ENCODE results near the gene LRP1B. TPM values are rescaled to one million over a fixed set of nuclear protein-coding genes. Genes with fewer than 3 reads are reported as not detected.
"Not testable (repeated sequence)": the region's sequence is repeated elsewhere in the genome, so short reads cannot be mapped to it uniquely, and the experiment has no call there.

LRP1B gene
- total RNA-seq, 6 experiments from 2014 or later: 0.06 to 1.7 (median 0.15) TPM; not detected in 1

- 60% methylated on average over 1 of the region's 1 CpG for WGBS (ENCODE audit: insufficient coverage, low coverage, low lambda C conversion rate, missing lambda C conversion rate)
Observed at GRCh38 chr2:140972724-140973123, 1158.1 kb downstream of the LRP1B start.

GRCh38 chr2:140964324-140964723 is 1166.5 kb downstream of the LRP1B start:
- ATAC-seq; H3K4me1 ChIP-seq; H3K4me3 ChIP-seq; H3K36me3 ChIP-seq; H3K27me3 ChIP-seq; H3K27ac ChIP-seq; H3K9me3 ChIP-seq; DNase-seq; intact Hi-C loops (cut with DNase I): not testable (repeated sequence)
- peak in 2 of 4 donors; percentile 8 to 16 for TF ChIP-seq CTCF (IDR thresholded peaks at IDR 0.05)
- 40% methylated on average over 1 of the region's 11 CpGs for WGBS (ENCODE audit: insufficient coverage, low coverage, low lambda C conversion rate, missing lambda C conversion rate)

More at GRCh38 chr2:140972724-140973123, 1158.1 kb downstream of the LRP1B start:
- no peak overlapping the region for H3K27ac ChIP-seq
- DNase-seq (no peak), ATAC-seq (no peak)
- H3K36me3 ChIP-seq: no peaks in the 10 kb centered on the region
- TF ChIP-seq POLR2A (IDR thresholded peaks at IDR 0.05) (no peak), CTCF (IDR thresholded peaks at IDR 0.05) (no peak)
- intact Hi-C loops (cut with DNase I): no loop called here
- H3K4me1 ChIP-seq: no peaks in the 10 kb centered on the region
- no peak overlapping the region for H3K4me3 ChIP-seq
- H3K27me3 ChIP-seq: no peaks in the 10 kb centered on the region
- H3K9me3 ChIP-seq: no peaks in the 10 kb centered on the region

- H3K4me1 ChIP-seq: no peaks in the 10 kb centered on the region
- H3K27ac ChIP-seq: no peak overlapping the region
- H3K9me3 ChIP-seq: no peaks in the 10 kb centered on the region
- WGBS (ENCODE audit: insufficient coverage, low coverage, low lambda C conversion rate, missing lambda C conversion rate): no CpG with 5 or more reads among the region's 1 CpG
- no peaks in the 10 kb centered on the region for H3K27me3 ChIP-seq
- intact Hi-C loops (cut with DNase I): no loop called here
- no peak for DNase-seq
- no peak for TF ChIP-seq CTCF (IDR thresholded peaks at IDR 0.05)
- TF ChIP-seq POLR2A (IDR thresholded peaks at IDR 0.05): no peak
- no peak for ATAC-seq
- no peaks in the 10 kb centered on the region for H3K36me3 ChIP-seq
- no peak overlapping the region for H3K4me3 ChIP-seq
Observed at GRCh38 chr2:140949932-140950331, 1180.9 kb downstream of the LRP1B start.

- intact Hi-C loops (cut with DNase I): no loop called here
- H3K9me3 ChIP-seq: no peaks in the 10 kb centered on the region
- H3K27me3 ChIP-seq: no peaks in the 10 kb centered on the region
- H3K4me3 ChIP-seq: no peak overlapping the region
- no peak overlapping the region for H3K27ac ChIP-seq
- no peak for DNase-seq
- WGBS (ENCODE audit: insufficient coverage, low coverage, low lambda C conversion rate, missing lambda C conversion rate): 34% methylated on average over 4 of the region's 4 CpGs
- no peaks in the 10 kb centered on the region for H3K36me3 ChIP-seq
- H3K4me1 ChIP-seq: no peaks in the 10 kb centered on the region
- ATAC-seq: no peak
- TF ChIP-seq POLR2A (IDR thresholded peaks at IDR 0.05) (no peak), CTCF (IDR thresholded peaks at IDR 0.05) (no peak)
Observed at GRCh38 chr2:140947236-140947635, 1183.6 kb downstream of the LRP1B start.

- Histone ChIP-seq H3K9me3 (no peaks in the 10 kb centered on the region), H3K4me3 (no peak overlapping the region), H3K36me3 (no peaks in the 10 kb centered on the region), H3K4me1 (no peaks in the 10 kb centered on the region), H3K27me3 (no peaks in the 10 kb centered on the region), H3K27ac (no peak overlapping the region)
- TF ChIP-seq POLR2A (IDR thresholded peaks at IDR 0.05) (no peak), CTCF (IDR thresholded peaks at IDR 0.05) (no peak)
- intact Hi-C loops (cut with DNase I): no loop called here
- ATAC-seq (no peak), DNase-seq (no peak)
Observed at GRCh38 chr2:140943867-140944266, 1186.9 kb downstream of the LRP1B start.

All from right lobe of liver (tissue), 6 donors.